Measurements from ENCODE around the gene PTGFRN. TPM values are rescaled to one million over a fixed set of nuclear protein-coding genes. Genes with fewer than 3 reads are reported as not detected.

Gene PTGFRN
- total RNA-seq, 1 experiment from 2014 or later: 38.7 TPM

DNA sequence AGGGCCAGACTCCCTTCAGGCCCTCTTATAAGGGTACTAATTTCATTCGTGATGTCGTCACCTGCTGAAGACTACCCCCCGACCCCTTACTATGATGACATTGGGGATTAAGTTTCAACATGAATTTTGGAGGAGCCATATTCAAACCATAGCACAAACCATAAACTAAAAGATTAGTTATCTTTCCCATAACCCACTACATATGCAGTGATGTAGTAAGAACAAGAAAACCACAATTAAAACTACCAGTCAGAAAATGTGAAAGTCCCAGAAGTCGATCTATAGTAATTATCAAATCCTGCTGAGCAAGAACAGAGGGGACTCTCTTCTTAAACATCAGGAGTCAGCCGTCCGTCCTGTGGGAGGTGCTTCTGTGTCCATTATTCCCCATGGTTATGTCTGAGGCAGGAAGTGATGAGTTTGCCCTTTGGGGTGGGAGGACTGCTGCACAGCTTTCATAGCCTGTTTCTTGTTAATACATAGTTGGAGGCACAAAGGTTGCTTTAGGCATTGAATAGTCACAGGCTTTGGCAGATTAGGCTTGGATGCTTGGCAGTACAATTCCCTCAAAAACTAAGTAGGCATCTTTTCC is 35.9 kb upstream of the PTGFRN start (continued):
- TF ChIP-seq ARID4B (CRISPR knock-in tag; IDR thresholded peaks at IDR 0.05; ENCODE audit: borderline replicate concordance): no peak
- no peak for TF ChIP-seq MXD4 (CRISPR knock-in tag; IDR thresholded peaks at IDR 0.05; ENCODE audit: borderline replicate concordance)
- no peak for TF ChIP-seq ATF3 (CRISPR knock-in tag; conservative IDR thresholded peaks at IDR 0.05)
- no peak for TF ChIP-seq E2F5 (CRISPR knock-in tag; IDR thresholded peaks at IDR 0.05)
- TF ChIP-seq PRRX2 (CRISPR knock-in tag; IDR thresholded peaks at IDR 0.05): no peak
- TF ChIP-seq, protein P1, sequence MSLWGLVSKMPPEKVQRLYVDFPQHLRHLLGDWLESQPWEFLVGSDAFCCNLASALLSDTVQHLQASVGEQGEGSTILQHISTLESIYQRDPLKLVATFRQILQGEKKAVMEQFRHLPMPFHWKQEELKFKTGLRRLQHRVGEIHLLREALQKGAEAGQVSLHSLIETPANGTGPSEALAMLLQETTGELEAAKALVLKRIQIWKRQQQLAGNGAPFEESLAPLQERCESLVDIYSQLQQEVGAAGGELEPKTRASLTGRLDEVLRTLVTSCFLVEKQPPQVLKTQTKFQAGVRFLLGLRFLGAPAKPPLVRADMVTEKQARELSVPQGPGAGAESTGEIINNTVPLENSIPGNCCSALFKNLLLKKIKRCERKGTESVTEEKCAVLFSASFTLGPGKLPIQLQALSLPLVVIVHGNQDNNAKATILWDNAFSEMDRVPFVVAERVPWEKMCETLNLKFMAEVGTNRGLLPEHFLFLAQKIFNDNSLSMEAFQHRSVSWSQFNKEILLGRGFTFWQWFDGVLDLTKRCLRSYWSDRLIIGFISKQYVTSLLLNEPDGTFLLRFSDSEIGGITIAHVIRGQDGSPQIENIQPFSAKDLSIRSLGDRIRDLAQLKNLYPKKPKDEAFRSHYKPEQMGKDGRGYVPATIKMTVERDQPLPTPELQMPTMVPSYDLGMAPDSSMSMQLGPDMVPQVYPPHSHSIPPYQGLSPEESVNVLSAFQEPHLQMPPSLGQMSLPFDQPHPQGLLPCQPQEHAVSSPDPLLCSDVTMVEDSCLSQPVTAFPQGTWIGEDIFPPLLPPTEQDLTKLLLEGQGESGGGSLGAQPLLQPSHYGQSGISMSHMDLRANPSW (CRISPR knock-in tag; conservative IDR thresholded peaks at IDR 0.05; ENCODE audit: low read depth): no peak
- no peak for TF ChIP-seq SP1 (CRISPR knock-in tag; conservative IDR thresholded peaks at IDR 0.05)
- no peak for TF ChIP-seq SOX15 (CRISPR knock-in tag; IDR thresholded peaks at IDR 0.05)

GRCh38 chr1:116874733-116875249 is 34.9 kb upstream of the PTGFRN start:
- no peak overlapping the region for H3K4me3 Mint-ChIP-seq
- H3K9me3 Mint-ChIP-seq: peaks cover 3% of the 10 kb centered on the region; the same call in 1 of the 2 replicates
- H3K36me3 Mint-ChIP-seq: no peaks in the 10 kb centered on the region
- ChIA-PET POLR2A (no interaction called here), CTCF (no interaction called here)
- no peak for DNase-seq (ENCODE audit: low spot score)
- H3K4me1 Mint-ChIP-seq: peaks cover 16% of the 10 kb centered on the region
- no peaks in the 10 kb centered on the region for H3K27me3 Mint-ChIP-seq (ENCODE audit: low read depth)
- 0 out of 2 replicates have a peak, but pooled peaks have one; percentile 2 for TF ChIP-seq ZNF121 (CRISPR knock-in tag; IDR thresholded peaks at IDR 0.05)
- TF ChIP-seq KAT7 (CRISPR knock-in tag; IDR thresholded peaks at IDR 0.05; ENCODE audit: borderline replicate concordance): no peak
- H3K27ac Mint-ChIP-seq: no peak overlapping the region
- no peak for ATAC-seq

DNA sequence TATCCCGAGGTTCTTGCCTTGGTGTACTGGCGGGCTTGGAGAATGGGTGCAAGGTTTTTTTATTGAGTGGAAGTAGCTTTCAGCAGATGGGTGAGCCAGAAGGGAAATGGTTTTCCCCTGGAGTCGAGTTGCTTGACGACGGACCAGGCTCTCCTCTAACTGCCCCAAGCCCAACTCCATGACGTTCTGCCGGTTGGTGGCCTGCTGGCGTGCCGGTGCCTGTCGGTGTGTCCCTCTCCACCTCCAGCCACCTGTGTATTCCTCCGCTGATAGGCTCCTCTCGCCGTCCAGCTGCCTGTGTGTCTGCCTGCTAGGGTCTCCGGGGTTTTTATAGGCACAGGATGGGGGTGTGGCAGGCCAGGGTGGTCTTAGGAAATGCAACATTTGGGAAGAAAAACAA is 34.3 kb upstream of the PTGFRN start:
- Mint-ChIP-seq H3K27ac (peak overlapping the region; percentile 50; the same call in 1 of the 2 replicates), H3K4me3 (no peak overlapping the region), H3K4me1 (peaks cover 16% of the 10 kb centered on the region), H3K27me3 (ENCODE audit: low read depth) (no peaks in the 10 kb centered on the region), H3K36me3 (no peaks in the 10 kb centered on the region), H3K9me3 (peaks cover 3% of the 10 kb centered on the region; the same call in 1 of the 2 replicates)
- POLR2A ChIA-PET: no interaction called here
- DNase-seq (ENCODE audit: low spot score) (peak; percentile 25), ATAC-seq (peak; percentile 14; the same call in 1 of the 2 replicates)
- CTCF ChIA-PET: no interaction called here
- no peak for TF ChIP-seq CDX4 (CRISPR knock-in tag; IDR thresholded peaks at IDR 0.05; ENCODE audit: borderline replicate concordance)
- TF ChIP-seq ATF1 (CRISPR knock-in tag; IDR thresholded peaks at IDR 0.05): no peak
- TF ChIP-seq ZNF317 (CRISPR knock-in tag; IDR thresholded peaks at IDR 0.05; ENCODE audit: borderline replicate concordance, low read depth): no peak
- TF ChIP-seq KAT7 (CRISPR knock-in tag; IDR thresholded peaks at IDR 0.05; ENCODE audit: borderline replicate concordance): no peak
- TF ChIP-seq ZNF232 (CRISPR knock-in tag; IDR thresholded peaks at IDR 0.05): no peak
- no peak for TF ChIP-seq ZMAT4 (CRISPR knock-in tag; IDR thresholded peaks at IDR 0.05)
- TF ChIP-seq ZNF138 (CRISPR knock-in tag; conservative IDR thresholded peaks at IDR 0.05): no peak
- no peak for TF ChIP-seq PRDM15 (CRISPR knock-in tag; IDR thresholded peaks at IDR 0.05)
- no peak for TF ChIP-seq GTF2I (CRISPR knock-in tag; conservative IDR thresholded peaks at IDR 0.05)

All from WTC11 (cell line).